SK-N-SH (cell line): ENCODE measurements around the gene FMN2. TPM values are rescaled to one million over a fixed set of nuclear protein-coding genes. Genes with fewer than 3 reads are reported as not detected.

Experiments used
- CTCF ChIP-seq: fragments of 200-600 bp; sonication (generic); IDR thresholded peaks from 2 replicates; pipeline ENCODE4 v1.6.1; 2017; ENCODE audit warnings: antibody characterized with exemption, mild to moderate bottlenecking, moderate library complexity
- EZH2phosphoT487 ChIP-seq: fragments of 200-600 bp; sonication (generic); IDR thresholded peaks from 2 replicates; pipeline ENCODE4 v1.6.1; 2017; ENCODE audit warnings: low read depth, mixed run types, mild to moderate bottlenecking, antibody characterized with exemption, moderate library complexity, borderline replicate concordance
- FOSL2 ChIP-seq: IDR thresholded peaks from 2 replicates; pipeline ENCODE4 v1.4.0; 2012; ENCODE audit warnings: low read depth, mild to moderate bottlenecking, moderate library complexity, borderline replicate concordance
- FOXJ3 ChIP-seq: sonication (generic); formaldehyde crosslinking; IDR thresholded peaks from 2 replicates; pipeline ENCODE4 v1.5.1; 2020; ENCODE audit warnings: mild to moderate bottlenecking, missing genetic modification reagents
- IRF3 ChIP-seq: fragments of 150-350 bp; IDR thresholded peaks from 2 replicates; pipeline ENCODE4 v1.6.1; 2016; ENCODE audit warnings: mild to moderate bottlenecking, low read depth, low read length
- JUND ChIP-seq: IDR thresholded peaks from 2 replicates; pipeline ENCODE4 v1.4.0; 2012
- NFIC ChIP-seq: IDR thresholded peaks from 2 replicates; pipeline ENCODE4 v1.4.0; 2012; ENCODE audit warnings: borderline replicate concordance
- POLR2AphosphoS5 ChIP-seq: IDR thresholded peaks from 2 replicates; pipeline ENCODE4 v1.6.1; 2012; ENCODE audit warnings: low read depth, low read length
- RCOR1 ChIP-seq: fragments of 150-350 bp; IDR thresholded peaks from 2 replicates; pipeline ENCODE4 v1.6.1; 2017; ENCODE audit warnings: antibody characterized with exemption, low read length
- REST ChIP-seq: IDR thresholded peaks from 2 replicates; pipeline ENCODE4 v1.6.1; 2012; ENCODE audit warnings: mild to moderate bottlenecking, low read depth, low read length, moderate library complexity
- RFX5 ChIP-seq: IDR thresholded peaks from 2 replicates; pipeline ENCODE4 v1.6.1; 2012; ENCODE audit warnings: mild to moderate bottlenecking, improper control_type of control experiment, low read length
- SIN3A ChIP-seq: IDR thresholded peaks from 2 replicates; pipeline ENCODE4 v1.6.1; 2012; ENCODE audit warnings: low read depth, mild to moderate bottlenecking, low read length, moderate library complexity, borderline replicate concordance
- TAF1 ChIP-seq: IDR thresholded peaks from 2 replicates; pipeline ENCODE4 v1.6.1; 2012; ENCODE audit warnings: low read depth, mild to moderate bottlenecking, low read length, moderate library complexity, borderline replicate concordance
- USF2 ChIP-seq: fragments of 150-350 bp; IDR thresholded peaks from 2 replicates; pipeline ENCODE4 v1.6.1; 2017; ENCODE audit warnings: antibody characterized with exemption, low read length, low read depth, borderline replicate concordance
- YY1 ChIP-seq: IDR thresholded peaks from 2 replicates; pipeline ENCODE4 v1.4.0; 2012; ENCODE audit warnings: low read depth, mild to moderate bottlenecking
- ZBTB33 ChIP-seq: IDR thresholded peaks from 2 replicates; pipeline ENCODE4 v1.4.0; 2012; ENCODE audit warnings: low read depth, borderline replicate concordance
- polyA plus RNA-seq, 3 experiments: library from polyadenylated mRNA; depleted of rRNA; stranded (reverse); fragments of >200 nt; gene quantifications; 2 replicates each; pipeline ENCODE4 v1.2.3, GENCODE V29; 2012

Gene FMN2
- polyA plus RNA-seq, 1 of the 3 experiments (the other 2 are of a cell fraction): 7.2 TPM

- TF ChIP-seq IRF3: no peak
- TF ChIP-seq FOXJ3 (CRISPR knock-in tag): peak; percentile 74
- no peak for TF ChIP-seq FOSL2
- TF ChIP-seq YY1: no peak
- 0 out of 2 replicates have a peak, but pooled peaks have one; percentile 22 for TF ChIP-seq NFIC
- TF ChIP-seq ZBTB33: no peak
- TF ChIP-seq USF2: no peak
- TF ChIP-seq CTCF: no peak
- no peak for TF ChIP-seq JUND
- TF ChIP-seq SIN3A: 0 out of 2 replicates have a peak, but pooled peaks have one; percentile 21
- TF ChIP-seq REST: 0 out of 2 replicates have a peak, but pooled peaks have one; percentile 16
- no peak for TF ChIP-seq EZH2phosphoT487
- TF ChIP-seq RCOR1: peak; percentile 88; the same call in 1 of the 2 replicates
- peak; percentile 67; the same call in 1 of the 2 replicates for TF ChIP-seq POLR2AphosphoS5
- TF ChIP-seq TAF1: no peak; the same call in 1 of the 2 replicates
- TF ChIP-seq RFX5: no peak
- TF ChIP-seq, all 33 proteins: peak for 12
Observed at GRCh38 chr1:240465531-240465940, 373.9 kb downstream of the FMN2 start (continued).
